ENCODE results near the gene SPACA6. TPM values are rescaled to one million over a fixed set of nuclear protein-coding genes. Genes with fewer than 3 reads are reported as not detected.
A peak's percentile ranks its signal among the peaks of the same experiment; 100 is the strongest.

Gene SPACA6
- total and polyA plus RNA-seq, 7 experiments from 2014 or later = 2.0 to 11.5 (median 7.2) TPM

GRCh38 chr19:51687791-51688670 is 5.1 kb upstream of the SPACA6 start:
- Histone ChIP-seq H3K27me3 (ENCODE audit: control insufficient read depth in 2 of 2, insufficient read depth in 2 of 2, low read length in 2 of 2) (no peaks in the 10 kb centered on the region), H3K4me3 (ENCODE audit: low read length) (no peak overlapping the region), H3K9me3 (ENCODE audit: control insufficient read depth in 2 of 3, low read length in 3 of 3) (peaks cover 0 to 5% (median 0%) of the 10 kb centered on the region in 3 experiments), H3K27ac (ENCODE audit: low read depth, low read length) (peak overlapping the region; percentile 93), H3K4me1 (ENCODE audit: control insufficient read depth in 2 of 2, insufficient read depth in 2 of 2, low read length in 2 of 2) (peaks cover 0 to 5% of the 10 kb centered on the region in 2 donors), H3K36me3 (ENCODE audit: control insufficient read depth in 2 of 3, insufficient read depth in 3 of 3, low read length in 3 of 3) (no peaks in the 10 kb centered on the region)
- Mint-ChIP-seq H3K27ac (peak overlapping the region; percentile 72 to 91 (median 81)), H3K4me1 (peaks cover 17 to 25% (median 19%) of the 10 kb centered on the region in 7 donors), H3K9me3 (peaks cover 0 to 25% (median 10%) of the 10 kb centered on the region in 11 donors), H3K27me3 (peaks cover 0 to 30% (median 5%) of the 10 kb centered on the region in 5 donors), H3K36me3 (peaks cover 0 to 8% (median 6%) of the 10 kb centered on the region in 5 donors), H3K4me3 (peak overlapping the region; percentile 64 to 99 (median 90))
- DNase-seq (no peak), ATAC-seq (no peak)
- ChIA-PET CTCF (no interaction called here), POLR2A (interaction anchor here (2.0 to 3.4 kb wide), 2 partner anchors 10 to 16 kb away, joined by 5 to 12 read pairs; no protein-coding TSS in a partner anchor)
- intact Hi-C loops (cut with micrococcal nuclease) = loop anchor here in 1 of 2 donors (5.0 kb wide), 1 partner anchor 96 kb away; no protein-coding TSS in a partner anchor

GRCh38 chr19:51688671-51689571 is 4.2 kb upstream of the SPACA6 start:
- POLR2A ChIA-PET = interaction anchor here (2.0 to 3.4 kb wide), 2 partner anchors 11 to 15 kb away, joined by 5 to 12 read pairs; no protein-coding TSS in a partner anchor
- CTCF ChIA-PET = no interaction called here
- Histone ChIP-seq H3K27me3 (ENCODE audit: control insufficient read depth in 2 of 2, insufficient read depth in 2 of 2, low read length in 2 of 2) (no peaks in the 10 kb centered on the region), H3K27ac (ENCODE audit: low read depth, low read length) (peak overlapping the region; percentile 93), H3K9me3 (ENCODE audit: control insufficient read depth in 2 of 3, low read length in 3 of 3) (peaks cover 0 to 5% (median 0%) of the 10 kb centered on the region in 3 experiments), H3K4me3 (ENCODE audit: low read length) (no peak overlapping the region), H3K4me1 (ENCODE audit: control insufficient read depth in 2 of 2, insufficient read depth in 2 of 2, low read length in 2 of 2) (peaks cover 0 to 5% of the 10 kb centered on the region in 2 donors), H3K36me3 (ENCODE audit: control insufficient read depth in 2 of 3, insufficient read depth in 3 of 3, low read length in 3 of 3) (no peaks in the 10 kb centered on the region)
- H3K36me3 Mint-ChIP-seq = peaks cover 0 to 8% (median 6%) of the 10 kb centered on the region in 5 donors
- peak overlapping the region; percentile 86 to 99 (median 92) for H3K4me3 Mint-ChIP-seq
- peaks cover 0 to 27% (median 5%) of the 10 kb centered on the region in 5 donors for H3K27me3 Mint-ChIP-seq
- H3K4me1 Mint-ChIP-seq = peaks cover 17 to 27% (median 23%) of the 10 kb centered on the region in 7 donors
- peaks cover 0 to 24% (median 9%) of the 10 kb centered on the region in 11 donors for H3K9me3 Mint-ChIP-seq
- H3K27ac Mint-ChIP-seq = peak overlapping the region; percentile 48 to 91 (median 78)
- DNase-seq = peak in 1 of 9 donors; percentile 37
- intact Hi-C loops (cut with micrococcal nuclease) = loop anchor here in 1 of 2 donors (5.0 kb wide), 1 partner anchor 97 kb away; no protein-coding TSS in a partner anchor
- no peak for ATAC-seq

GRCh38 chr19:51689751-51690453 is 3.2 kb upstream of the SPACA6 start:
- H3K27ac ChIP-seq (ENCODE audit: low read depth, low read length) = peak overlapping the region; percentile 93
- CTCF ChIA-PET = no interaction called here
- peaks cover 0 to 5% (median 0%) of the 10 kb centered on the region in 3 experiments for H3K9me3 ChIP-seq (ENCODE audit: control insufficient read depth in 2 of 3, low read length in 3 of 3)
- intact Hi-C loops (cut with micrococcal nuclease) = loop anchor here (1.0 to 5.0 kb wide), 3 partner anchors 13 to 98 kb away; no protein-coding TSS in a partner anchor
- Mint-ChIP-seq H3K4me1 (peaks cover 17 to 27% (median 23%) of the 10 kb centered on the region in 7 donors), H3K36me3 (peaks cover 0 to 9% (median 3%) of the 10 kb centered on the region in 5 donors), H3K27ac (peak overlapping the region; percentile 62 to 95 (median 83)), H3K4me3 (peak overlapping the region; percentile 80 to 96 (median 88)), H3K9me3 (peaks cover 0 to 14% (median 4%) of the 10 kb centered on the region in 11 donors), H3K27me3 (peaks cover 0 to 27% (median 2%) of the 10 kb centered on the region in 5 donors)
- no peak for ATAC-seq
- no peak for DNase-seq
- peaks cover 0 to 5% of the 10 kb centered on the region in 2 donors for H3K4me1 ChIP-seq (ENCODE audit: control insufficient read depth in 2 of 2, insufficient read depth in 2 of 2, low read length in 2 of 2)
- H3K36me3 ChIP-seq (ENCODE audit: control insufficient read depth in 2 of 3, insufficient read depth in 3 of 3, low read length in 3 of 3) = no peaks in the 10 kb centered on the region
- peak overlapping the region; percentile 90 for H3K4me3 ChIP-seq (ENCODE audit: low read length)
- POLR2A ChIA-PET = interaction anchor here (0.7 to 3.4 kb wide), 2 partner anchors 14 to 15 kb away, joined by 3 to 12 read pairs; no protein-coding TSS in a partner anchor
- no peaks in the 10 kb centered on the region for H3K27me3 ChIP-seq (ENCODE audit: control insufficient read depth in 2 of 2, insufficient read depth in 2 of 2, low read length in 2 of 2)

GRCh38 chr19:51690454-51691073 is 2.6 kb upstream of the SPACA6 start:
- intact Hi-C loops (cut with micrococcal nuclease) = loop anchor here (1.0 kb wide), 2 partner anchors 13 to 14 kb away; no protein-coding TSS in a partner anchor
- Histone ChIP-seq H3K9me3 (ENCODE audit: control insufficient read depth in 2 of 3, low read length in 3 of 3) (peaks cover 0 to 4% (median 0%) of the 10 kb centered on the region in 3 experiments), H3K27me3 (ENCODE audit: control insufficient read depth in 2 of 2, insufficient read depth in 2 of 2, low read length in 2 of 2) (no peaks in the 10 kb centered on the region), H3K4me1 (ENCODE audit: control insufficient read depth in 2 of 2, insufficient read depth in 2 of 2, low read length in 2 of 2) (peaks cover 0 to 5% of the 10 kb centered on the region in 2 donors), H3K27ac (ENCODE audit: low read depth, low read length) (peak overlapping the region; percentile 93), H3K4me3 (ENCODE audit: low read length) (peak overlapping the region; percentile 90), H3K36me3 (ENCODE audit: control insufficient read depth in 2 of 3, insufficient read depth in 3 of 3, low read length in 3 of 3) (no peaks in the 10 kb centered on the region)
- peak overlapping the region; percentile 62 to 95 (median 83) for H3K27ac Mint-ChIP-seq
- peaks cover 17 to 27% (median 23%) of the 10 kb centered on the region in 7 donors for H3K4me1 Mint-ChIP-seq
- ATAC-seq (peak; percentile 91), DNase-seq (peak; percentile 47 to 81 (median 51))
- ChIA-PET POLR2A (interaction anchor here (0.6 to 3.4 kb wide), 3 partner anchors 14 to 18 kb away, joined by 3 to 12 read pairs (median 6); no protein-coding TSS in a partner anchor), CTCF (no interaction called here)
- peaks cover 0 to 10% (median 1%) of the 10 kb centered on the region in 11 donors for H3K9me3 Mint-ChIP-seq
- peak overlapping the region; percentile 80 to 96 (median 88) for H3K4me3 Mint-ChIP-seq
- H3K27me3 Mint-ChIP-seq = peaks cover 0 to 27% (median 0%) of the 10 kb centered on the region in 5 donors
- H3K36me3 Mint-ChIP-seq = peaks cover 0 to 8% (median 2%) of the 10 kb centered on the region in 5 donors

GRCh38 chr19:51691074-51691583 is 2.0 kb upstream of the SPACA6 start:
- Histone ChIP-seq H3K4me1 (ENCODE audit: control insufficient read depth in 2 of 2, insufficient read depth in 2 of 2, low read length in 2 of 2) (peaks cover 0 to 5% of the 10 kb centered on the region in 2 donors), H3K4me3 (ENCODE audit: low read length) (peak overlapping the region; percentile 90), H3K36me3 (ENCODE audit: control insufficient read depth in 2 of 3, insufficient read depth in 3 of 3, low read length in 3 of 3) (no peaks in the 10 kb centered on the region), H3K27ac (ENCODE audit: low read depth, low read length) (peak overlapping the region; percentile 93), H3K27me3 (ENCODE audit: control insufficient read depth in 2 of 2, insufficient read depth in 2 of 2, low read length in 2 of 2) (no peaks in the 10 kb centered on the region), H3K9me3 (ENCODE audit: control insufficient read depth in 2 of 3, low read length in 3 of 3) (no peaks in the 10 kb centered on the region)
- Mint-ChIP-seq H3K4me1 (peaks cover 17 to 27% (median 23%) of the 10 kb centered on the region in 7 donors), H3K27ac (peak overlapping the region; percentile 28 to 83 (median 64)), H3K27me3 (peaks cover 0 to 27% (median 0%) of the 10 kb centered on the region in 5 donors), H3K36me3 (peaks cover 0 to 8% (median 2%) of the 10 kb centered on the region in 5 donors), H3K4me3 (peak overlapping the region; percentile 52 to 96 (median 70)), H3K9me3 (peaks cover 0 to 5% (median 0%) of the 10 kb centered on the region in 11 donors)
- ChIA-PET POLR2A (interaction anchor here (0.6 to 3.4 kb wide), 2 partner anchors 13 to 17 kb away, joined by 6 to 12 read pairs; no protein-coding TSS in a partner anchor), CTCF (no interaction called here)
- intact Hi-C loops (cut with micrococcal nuclease) = no loop called here
- ATAC-seq (no peak), DNase-seq (no peak)
